Activated T-helper 17 cell treated with anti-CD3 and anti-CD28 coated beads, Interleukin-2, amount 50 U/mL, for 72 hours (primary cell): ENCODE results near the gene ABCA4. TPM values are rescaled to one million over a fixed set of nuclear protein-coding genes. Genes with fewer than 3 reads are reported as not detected.

Experiments used
- ATAC-seq: fragments of 150-1000 bp; cut with Tn5 transposase; replicated peaks from 2 replicates; pipeline ENCODE4 v1.10.0; 2021; ENCODE audit warnings: mild to moderate bottlenecking, moderate library complexity
- H3K27ac Mint-ChIP-seq: one replicate; pipeline ENCODE4 v1.8.0; 2022; ENCODE audit warnings: mixed read lengths
- H3K27me3 Mint-ChIP-seq: one replicate; pipeline ENCODE4 v1.8.0; 2022; ENCODE audit warnings: mixed read lengths
- H3K36me3 Mint-ChIP-seq: one replicate; pipeline ENCODE4 v1.8.0; 2022; ENCODE audit warnings: low read depth, mild to moderate bottlenecking, mixed read lengths
- H3K4me1 Mint-ChIP-seq: one replicate; pipeline ENCODE4 v1.8.0; 2022; ENCODE audit warnings: mixed read lengths
- H3K4me3 Mint-ChIP-seq: one replicate; pipeline ENCODE4 v1.8.0; 2022; ENCODE audit warnings: mild to moderate bottlenecking, mixed read lengths
- H3K9me3 Mint-ChIP-seq: one replicate; pipeline ENCODE4 v1.8.0; 2022; ENCODE audit warnings: mixed read lengths
- total RNA-seq, 2 donors: library from RNA; stranded (reverse); gene quantifications; one replicate each; pipeline ENCODE4 v1.2.3, GENCODE V29; 2022

Gene ABCA4
- total RNA-seq, 2 donors from 2014 or later: not detected

DNA sequence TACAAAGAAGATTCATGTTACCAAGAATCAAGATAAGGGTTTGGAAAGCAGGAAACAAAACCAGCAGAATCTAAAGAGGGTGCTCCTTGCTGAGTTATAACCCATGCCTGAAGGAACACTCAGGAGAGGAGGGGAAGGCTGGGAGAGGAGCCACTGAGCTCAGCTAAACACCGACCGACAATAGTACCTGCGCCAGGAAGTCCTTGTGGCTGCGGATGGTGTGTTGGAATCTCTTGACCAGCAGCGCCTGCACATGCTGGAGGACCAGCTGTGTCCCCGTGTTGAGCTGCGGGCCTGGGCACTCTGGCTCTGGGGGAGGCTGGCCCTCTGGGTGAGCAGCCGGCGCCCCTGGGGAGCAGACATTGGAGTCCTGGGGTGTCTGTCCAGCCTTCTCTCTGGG is 89.4 kb downstream of the ABCA4 start:
- Mint-ChIP-seq H3K4me3 (no peak overlapping the region), H3K27ac (no peak overlapping the region), H3K4me1 (no peaks in the 10 kb centered on the region), H3K36me3 (no peaks in the 10 kb centered on the region), H3K9me3 (no peaks in the 10 kb centered on the region), H3K27me3 (peaks cover 16% of the 10 kb centered on the region)
- no peak for ATAC-seq

DNA sequence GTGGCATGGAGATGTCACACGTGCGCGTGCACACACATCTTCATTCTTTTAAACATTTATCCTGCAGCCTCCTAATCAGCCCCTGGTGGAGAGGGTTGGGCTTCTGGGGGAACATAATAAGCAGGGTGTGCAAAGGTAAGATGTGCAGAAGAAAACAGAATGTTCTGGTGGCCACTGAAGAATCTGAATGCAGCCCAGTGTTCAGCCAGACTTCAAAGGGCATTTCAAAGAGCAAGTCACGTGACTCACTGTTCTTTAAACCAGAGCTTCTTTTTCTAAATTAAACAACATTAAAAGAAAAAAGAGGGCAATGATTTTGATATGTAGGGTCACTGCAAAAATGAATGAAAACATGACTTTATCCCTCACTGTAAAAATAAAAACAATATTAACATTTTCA is 89.8 kb downstream of the ABCA4 start:
- Mint-ChIP-seq H3K4me3 (no peak overlapping the region), H3K4me1 (no peaks in the 10 kb centered on the region), H3K27ac (no peak overlapping the region), H3K36me3 (no peaks in the 10 kb centered on the region), H3K9me3 (no peaks in the 10 kb centered on the region), H3K27me3 (peaks cover 16% of the 10 kb centered on the region)
- no peak for ATAC-seq

DNA sequence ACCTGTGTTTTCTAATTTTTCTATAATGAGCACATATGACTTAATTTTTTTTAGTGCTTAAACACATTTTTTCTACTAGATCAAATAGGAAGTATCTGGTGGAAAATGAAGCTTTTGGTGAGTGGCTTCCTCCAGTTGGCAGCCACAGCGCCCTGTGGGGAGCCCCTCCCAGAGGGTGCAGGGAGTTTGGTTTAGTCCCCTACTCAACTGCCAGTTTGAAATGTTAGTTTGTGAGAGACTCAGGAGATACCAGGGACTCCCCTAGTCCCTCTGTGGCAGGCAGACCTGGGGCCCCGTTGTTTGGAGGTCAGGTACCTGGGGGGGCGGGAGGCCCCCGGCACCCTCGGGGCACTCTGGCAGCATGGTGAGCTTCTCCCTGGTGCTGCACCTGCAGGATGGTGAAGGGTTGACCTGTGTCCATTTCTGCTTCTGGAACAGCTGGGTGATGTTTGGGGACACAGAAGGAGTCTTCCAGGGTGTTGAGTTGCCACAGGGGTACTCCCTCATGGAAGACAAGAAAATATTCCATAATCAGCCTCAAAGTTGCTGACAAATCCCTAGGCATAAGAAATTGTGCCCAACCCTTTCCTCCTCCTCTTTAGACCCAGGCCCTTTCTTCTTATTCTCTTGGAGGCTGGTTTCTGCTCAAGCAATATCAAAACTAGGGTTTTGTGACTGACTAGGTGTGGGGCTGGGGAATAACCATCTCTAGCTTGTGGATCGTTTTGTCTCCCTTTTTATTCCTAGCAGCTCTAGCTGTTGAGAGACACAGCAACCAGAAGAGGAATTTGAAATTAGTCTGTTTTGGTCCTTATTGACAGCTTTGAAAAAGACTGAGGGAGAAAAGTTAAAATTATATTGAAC is 91.6 kb downstream of the ABCA4 start:
- Mint-ChIP-seq H3K4me1 (no peaks in the 10 kb centered on the region), H3K36me3 (no peaks in the 10 kb centered on the region), H3K4me3 (no peak overlapping the region), H3K27me3 (peaks cover 13% of the 10 kb centered on the region), H3K9me3 (no peaks in the 10 kb centered on the region), H3K27ac (no peak overlapping the region)
- ATAC-seq: no peak

DNA sequence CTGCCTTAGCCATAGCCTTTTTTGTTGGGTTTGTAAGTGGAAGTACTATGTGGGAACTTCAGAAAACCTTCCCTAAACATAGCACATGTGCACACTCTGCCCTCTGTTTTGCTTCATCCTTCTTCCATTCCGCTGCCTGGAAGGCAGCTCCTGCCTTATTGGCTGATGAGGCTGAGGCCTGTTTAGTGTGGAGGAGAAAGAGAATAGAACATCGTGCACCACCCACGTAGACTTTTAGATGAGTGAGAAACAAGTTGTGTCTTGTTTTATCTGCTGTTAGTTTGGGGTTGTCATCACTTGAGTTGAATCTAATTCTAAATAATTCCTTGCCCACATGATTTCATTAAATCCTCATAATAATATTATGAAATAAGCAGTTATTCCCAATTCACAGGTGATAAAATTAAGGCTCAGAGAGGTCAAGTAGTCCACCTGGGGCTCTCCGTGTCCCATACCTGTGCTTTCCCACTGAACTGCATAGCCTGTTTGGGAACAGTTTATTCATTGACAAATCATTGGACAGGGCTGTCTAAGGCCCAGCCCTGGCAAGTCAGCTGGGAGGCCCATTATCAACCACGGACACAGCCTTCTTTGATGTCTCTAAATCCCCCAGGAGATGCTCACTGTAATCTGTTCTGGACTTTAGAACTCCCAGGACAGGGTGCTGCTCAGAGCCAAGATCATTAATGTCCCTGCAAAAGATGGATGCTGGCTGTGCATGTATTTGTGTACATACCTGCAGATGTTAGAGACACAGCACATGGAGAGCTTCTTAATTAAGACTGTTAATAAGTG is 93.0 kb downstream of the ABCA4 start:
- Mint-ChIP-seq H3K27me3 (peaks cover 6% of the 10 kb centered on the region), H3K4me3 (no peak overlapping the region), H3K9me3 (no peaks in the 10 kb centered on the region), H3K4me1 (no peaks in the 10 kb centered on the region), H3K36me3 (no peaks in the 10 kb centered on the region), H3K27ac (no peak overlapping the region)
- no peak for ATAC-seq

DNA sequence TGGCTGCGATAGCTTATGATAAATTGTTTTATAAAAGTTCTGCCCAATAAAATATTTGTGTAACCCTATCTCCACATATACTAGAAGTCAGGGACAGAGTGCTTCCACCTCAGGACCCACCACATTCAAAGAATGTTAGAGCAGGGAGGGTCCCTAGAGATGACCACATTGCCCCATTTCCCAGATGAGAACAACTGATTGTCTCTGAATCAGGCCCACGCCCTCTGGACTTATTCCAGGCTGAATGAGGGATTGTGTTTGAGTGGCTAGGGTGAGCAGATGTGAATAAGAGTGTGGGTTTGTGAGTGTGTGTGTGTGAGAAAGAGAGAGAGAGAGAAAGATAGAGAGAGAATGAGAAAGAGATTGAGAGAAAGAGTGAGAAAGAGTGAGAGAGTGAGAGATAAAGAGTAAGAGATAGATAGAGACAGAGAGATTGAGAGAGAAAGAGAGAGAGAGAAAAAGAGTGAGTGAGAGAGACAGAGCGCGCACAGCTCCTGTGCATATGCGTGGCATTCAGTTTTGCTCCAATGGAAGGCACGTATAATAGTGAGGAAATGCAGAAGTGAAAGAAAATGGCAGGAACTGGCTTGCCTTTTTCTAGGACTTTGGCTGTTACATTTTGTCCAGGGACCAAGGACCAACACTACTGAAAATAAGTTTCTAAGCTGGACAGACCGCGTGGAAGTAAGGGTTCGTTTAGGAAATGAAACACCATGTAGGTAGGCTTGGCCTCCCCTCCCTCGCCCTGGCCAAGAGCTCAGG is 94.1 kb downstream of the ABCA4 start:
- Mint-ChIP-seq H3K9me3 (no peaks in the 10 kb centered on the region), H3K4me3 (no peak overlapping the region), H3K27me3 (peaks cover 10% of the 10 kb centered on the region), H3K4me1 (peaks cover 4% of the 10 kb centered on the region), H3K27ac (no peak overlapping the region), H3K36me3 (no peaks in the 10 kb centered on the region)
- no peak for ATAC-seq

DNA sequence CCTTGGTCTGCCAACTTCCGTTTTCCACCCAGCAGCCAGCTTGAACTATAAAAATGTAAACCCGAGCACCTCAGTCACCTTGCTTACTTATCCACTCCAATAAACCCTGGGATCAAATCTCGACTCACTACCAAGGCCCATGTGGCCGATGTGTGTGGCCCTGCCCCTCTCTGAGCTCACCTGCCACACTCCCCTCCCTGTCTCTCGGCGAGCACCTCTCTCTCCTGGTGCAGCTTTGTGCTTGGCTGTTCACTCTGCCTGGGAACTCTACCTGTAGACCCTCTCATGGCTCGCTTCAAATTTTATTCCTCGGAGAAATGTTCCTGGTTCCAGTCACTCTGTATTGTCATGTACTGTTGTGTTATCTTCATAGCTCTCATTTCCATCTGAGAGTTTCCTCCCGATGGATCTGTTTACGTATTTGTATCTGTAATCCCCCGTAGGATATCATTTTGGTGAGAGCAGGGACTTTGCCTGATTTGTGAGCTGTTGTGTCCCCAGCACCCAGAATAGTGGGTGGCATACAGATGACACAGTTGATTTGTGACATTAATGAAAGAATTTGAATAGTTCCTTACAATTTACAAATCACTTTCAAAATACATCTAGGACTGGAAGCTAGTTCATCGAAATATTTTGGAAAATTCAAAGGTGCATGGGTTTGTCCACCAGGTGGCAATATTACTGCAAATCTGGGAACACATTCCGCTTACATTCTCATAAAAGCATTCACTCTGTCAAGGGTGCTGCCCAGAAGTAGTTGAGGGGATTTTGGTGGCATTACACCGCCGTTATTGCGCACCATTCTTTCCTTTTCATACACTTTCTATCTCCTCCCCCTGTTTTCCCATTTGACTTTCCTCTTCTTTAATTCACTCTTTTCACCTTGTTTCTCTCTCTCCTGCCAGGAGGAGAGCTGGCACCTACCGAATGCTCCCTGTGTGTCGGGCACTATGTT is 95.3 kb downstream of the ABCA4 start:
- H3K4me3 Mint-ChIP-seq: no peak overlapping the region

DNA sequence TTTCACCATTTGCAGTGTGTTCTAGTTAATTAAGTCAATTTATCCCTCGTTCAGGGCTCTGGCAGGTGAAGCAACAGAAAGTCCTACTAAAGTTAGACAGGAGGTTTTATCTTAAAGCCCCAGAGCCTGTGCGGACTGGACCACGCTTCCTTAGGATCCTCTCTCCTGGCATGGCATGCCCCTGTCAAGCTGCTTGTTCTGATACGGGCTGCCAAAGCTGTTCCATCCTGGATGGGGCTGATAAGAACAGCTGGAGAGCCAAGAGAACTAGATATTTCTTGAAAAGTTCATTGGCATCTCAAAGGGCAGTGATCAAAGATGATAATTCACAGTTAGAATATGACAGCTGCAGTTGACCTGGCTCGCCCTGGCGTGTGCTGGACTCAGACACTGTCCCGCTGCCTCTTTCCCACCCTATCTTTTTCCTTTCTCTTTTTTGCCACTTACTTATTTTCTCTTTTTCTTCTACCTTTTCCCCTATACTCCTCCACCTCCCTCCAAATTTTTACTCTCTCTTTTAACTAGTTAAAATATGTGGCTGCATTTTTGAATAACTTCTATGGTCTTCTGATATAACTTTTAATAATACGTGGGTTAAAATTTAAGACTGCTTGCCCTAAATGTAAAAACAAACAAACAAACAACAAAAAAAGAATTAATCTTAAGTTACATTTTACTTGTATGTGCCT is 96.7 kb downstream of the ABCA4 start:
- H3K27ac Mint-ChIP-seq: no peak overlapping the region
- H3K4me3 Mint-ChIP-seq: no peak overlapping the region
- H3K4me1 Mint-ChIP-seq: peaks cover 4% of the 10 kb centered on the region
- H3K9me3 Mint-ChIP-seq: no peaks in the 10 kb centered on the region
- H3K27me3 Mint-ChIP-seq: peaks cover 10% of the 10 kb centered on the region
- H3K36me3 Mint-ChIP-seq: no peaks in the 10 kb centered on the region
- no peak for ATAC-seq

More for the DNA sequence above, 95.3 kb downstream of the ABCA4 start:
- Mint-ChIP-seq H3K4me1 (peaks cover 4% of the 10 kb centered on the region), H3K27ac (no peak overlapping the region), H3K9me3 (no peaks in the 10 kb centered on the region), H3K27me3 (peaks cover 10% of the 10 kb centered on the region), H3K36me3 (no peaks in the 10 kb centered on the region)
- ATAC-seq: no peak

DNA sequence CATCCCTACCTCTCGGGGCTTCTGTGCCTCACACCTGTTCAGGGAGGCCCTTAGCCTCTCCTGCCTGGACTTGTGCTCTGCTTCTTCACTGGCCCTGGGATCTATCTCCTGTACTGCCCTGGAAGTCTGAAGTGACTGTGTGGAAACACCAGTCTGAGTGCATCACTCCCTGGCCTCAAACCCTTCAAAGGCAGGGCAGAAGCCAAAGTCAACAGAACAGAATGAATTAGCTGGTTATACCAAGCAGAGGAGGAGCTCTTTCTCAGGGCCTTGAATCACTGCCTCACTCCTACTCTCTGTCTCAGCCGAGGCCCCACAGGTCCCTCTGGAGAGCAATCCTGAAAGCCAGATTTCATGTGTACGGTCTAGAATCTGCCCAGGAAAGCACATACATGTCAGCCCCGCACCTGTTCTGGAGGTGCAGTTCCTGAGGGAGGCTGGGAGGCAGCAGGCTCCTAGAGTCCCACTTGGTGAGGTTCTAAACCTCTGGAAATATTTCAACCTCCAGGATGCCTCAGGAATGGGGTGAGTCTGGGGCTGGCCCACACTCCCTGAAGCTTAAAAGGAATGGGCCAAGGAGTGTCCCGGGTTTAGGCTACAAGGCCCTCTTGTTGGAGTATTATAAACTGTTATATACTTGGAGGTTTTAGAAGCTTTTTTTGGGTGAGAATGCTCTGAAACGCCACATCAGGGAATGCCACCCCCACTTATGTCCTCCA is 98.3 kb downstream of the ABCA4 start:
- no peak overlapping the region for H3K4me3 Mint-ChIP-seq
- H3K4me1 Mint-ChIP-seq: peaks cover 4% of the 10 kb centered on the region
- H3K9me3 Mint-ChIP-seq: no peaks in the 10 kb centered on the region
- H3K27ac Mint-ChIP-seq: peak overlapping the region; percentile 53
- H3K36me3 Mint-ChIP-seq: no peaks in the 10 kb centered on the region
- ATAC-seq: peak; percentile 30
- peaks cover 10% of the 10 kb centered on the region for H3K27me3 Mint-ChIP-seq

DNA sequence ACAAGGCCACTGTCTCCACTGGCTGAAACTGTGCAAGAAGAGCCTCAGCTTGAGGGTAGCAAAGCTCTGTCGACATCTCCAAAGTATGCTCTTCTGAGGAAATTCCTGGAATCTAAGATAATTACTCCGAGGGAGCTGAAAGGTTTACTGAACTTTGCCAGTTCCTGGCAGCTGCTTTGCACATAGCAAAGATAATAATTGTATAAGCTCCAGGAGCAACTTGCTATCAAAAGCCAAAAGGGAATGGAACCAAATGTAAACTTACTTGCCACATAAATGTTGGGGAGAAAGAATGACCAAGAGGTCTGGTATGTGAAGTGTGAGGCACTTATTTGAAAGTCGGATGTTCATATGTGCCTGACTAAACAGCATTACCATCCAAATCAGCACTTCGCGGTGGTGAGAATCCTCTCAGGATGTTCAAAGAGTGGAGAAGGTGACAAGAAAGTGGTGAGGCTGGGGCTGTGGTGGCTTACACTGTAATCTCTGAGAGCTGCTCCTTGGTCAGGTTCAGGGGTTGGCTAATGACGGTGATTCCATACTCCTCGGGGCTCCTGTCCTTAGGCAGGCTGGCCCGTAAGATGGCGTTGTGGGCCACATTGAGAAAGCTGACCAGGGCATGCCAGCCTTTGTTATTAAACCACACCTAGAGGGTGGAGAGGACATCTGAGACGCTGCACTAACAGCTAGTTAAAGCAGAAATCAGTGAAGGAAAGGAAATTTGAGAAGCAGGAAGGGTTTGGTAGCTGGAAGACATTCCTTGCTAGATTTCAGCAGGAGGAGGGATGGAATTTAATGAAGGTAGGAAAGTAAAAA is 100.0 kb downstream of the ABCA4 start:
- no peaks in the 10 kb centered on the region for H3K36me3 Mint-ChIP-seq
- no peak overlapping the region for H3K27ac Mint-ChIP-seq
- H3K9me3 Mint-ChIP-seq: no peaks in the 10 kb centered on the region
- H3K4me1 Mint-ChIP-seq: peaks cover 9% of the 10 kb centered on the region
- ATAC-seq: no peak
- H3K4me3 Mint-ChIP-seq: no peak overlapping the region
- H3K27me3 Mint-ChIP-seq: peaks cover 10% of the 10 kb centered on the region

DNA sequence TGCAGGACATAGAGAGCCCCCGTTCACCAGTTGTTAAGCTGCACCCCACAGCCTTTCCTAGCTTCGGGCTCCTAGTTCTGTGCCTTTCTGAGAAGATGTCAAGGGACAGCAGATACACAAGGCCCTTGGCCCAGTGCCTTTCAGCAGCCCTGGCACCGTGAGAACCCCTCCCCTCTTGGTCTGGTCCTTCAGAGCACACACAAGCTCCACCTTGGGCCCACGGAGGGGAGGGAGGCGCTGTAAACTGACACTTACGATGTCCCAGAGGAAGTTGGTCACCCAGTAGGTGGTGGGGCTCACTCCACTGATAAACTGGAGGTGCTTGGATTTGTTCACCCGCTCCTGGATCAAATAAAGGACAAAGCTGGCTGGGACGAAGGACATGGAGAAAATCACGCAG is 101.6 kb downstream of the ABCA4 start:
- Mint-ChIP-seq H3K27ac (no peak overlapping the region), H3K9me3 (no peaks in the 10 kb centered on the region), H3K36me3 (no peaks in the 10 kb centered on the region), H3K27me3 (peaks cover 3% of the 10 kb centered on the region), H3K4me1 (peaks cover 9% of the 10 kb centered on the region), H3K4me3 (no peak overlapping the region)
- ATAC-seq: no peak

DNA sequence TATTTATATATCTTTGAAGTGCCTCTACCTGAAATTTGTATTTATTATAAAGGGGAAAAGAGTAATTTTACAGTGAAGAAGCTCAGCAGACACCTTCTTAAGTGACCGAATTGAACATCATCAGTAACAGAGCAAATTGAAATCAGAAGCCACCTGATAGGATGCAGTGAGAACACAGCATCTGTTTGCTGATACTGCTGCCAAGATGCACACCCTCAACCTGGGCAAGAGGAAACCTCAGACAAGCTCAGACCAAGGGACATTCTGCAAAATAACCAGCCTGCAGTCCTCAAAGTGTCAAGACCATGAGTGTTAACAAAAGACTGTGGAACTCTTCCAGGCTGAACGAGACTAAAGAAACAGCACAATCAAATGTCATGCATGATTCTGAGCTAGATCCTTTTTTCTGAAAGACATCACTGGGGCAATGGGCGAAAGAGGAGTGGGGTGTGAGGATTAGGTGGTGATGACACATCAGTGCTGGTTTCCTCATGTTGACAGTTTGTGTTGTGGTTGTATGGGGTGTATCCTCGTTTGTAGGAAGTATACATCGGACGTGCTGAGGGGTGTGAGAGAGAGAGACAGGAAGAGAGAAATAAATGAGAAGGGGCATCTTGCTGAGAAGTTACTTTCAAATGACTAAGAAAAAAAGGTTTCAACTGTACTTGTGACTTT is 103.7 kb downstream of the ABCA4 start:
- Mint-ChIP-seq H3K4me3 (no peak overlapping the region), H3K9me3 (no peaks in the 10 kb centered on the region), H3K27ac (peak overlapping the region; percentile 1), H3K36me3 (no peaks in the 10 kb centered on the region), H3K4me1 (peaks cover 6% of the 10 kb centered on the region), H3K27me3 (peaks cover 7% of the 10 kb centered on the region)
- peak; percentile 90 for ATAC-seq

DNA sequence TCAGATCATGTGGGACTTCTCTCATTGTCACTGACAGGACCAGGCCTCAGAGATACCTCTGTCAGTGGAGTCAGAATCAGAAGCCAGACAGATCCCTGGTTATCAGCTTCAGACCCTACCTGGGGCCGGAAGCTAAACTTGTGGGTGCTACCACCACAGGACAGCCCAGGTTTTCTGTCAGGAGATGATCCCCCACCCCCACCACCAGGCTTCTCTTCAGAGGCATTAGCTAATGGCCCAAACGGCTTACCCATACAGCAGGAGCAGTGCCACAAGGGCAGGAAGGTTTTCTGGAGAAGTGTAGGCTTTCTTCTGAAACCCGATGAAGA is 105.5 kb downstream of the ABCA4 start:
- Mint-ChIP-seq H3K4me1 (peaks cover 5% of the 10 kb centered on the region), H3K27me3 (peaks cover 10% of the 10 kb centered on the region), H3K36me3 (no peaks in the 10 kb centered on the region), H3K9me3 (no peaks in the 10 kb centered on the region), H3K4me3 (no peak overlapping the region), H3K27ac (no peak overlapping the region)
- no peak for ATAC-seq
